GM12878 (cell line): ENCODE data around the gene REV3L. TPM values are rescaled to one million over a fixed set of nuclear protein-coding genes. Genes with fewer than 3 reads are reported as not detected.

Experiments used
- CHD2 ChIP-seq: IDR thresholded peaks from 2 replicates; pipeline ENCODE4 v1.6.1; 2011; ENCODE audit warnings: low read depth, low read length, improper control_type of control experiment, borderline replicate concordance
- EP300 ChIP-seq, 2 experiments: fragments of 150-350 bp in 1 of 2; IDR thresholded peaks; 2 replicates each; pipeline ENCODE4 v1.6.1; 2011 to 2012; ENCODE audit warnings: low read depth in 2 of 2, low read length in 2 of 2, borderline replicate concordance in 1 of 2, improper control_type of control experiment in 1 of 2, inconsistent platforms in 1 of 2; ENCODE audit not compliant: control insufficient read depth in 1 of 2
- HDAC2 ChIP-seq: fragments of 200-600 bp; sonication (generic); IDR thresholded peaks from 2 replicates; pipeline ENCODE4 v1.6.1; 2017
- NFIC ChIP-seq: IDR thresholded peaks from 2 replicates; pipeline ENCODE4 v1.6.1; 2012; ENCODE audit warnings: low read depth, mild to moderate bottlenecking, inconsistent platforms, low read length, moderate library complexity
- SMARCA5 ChIP-seq: fragments of 450-650 bp; IDR thresholded peaks from 2 replicates; pipeline ENCODE4 v1.6.1; 2017; ENCODE audit warnings: mild to moderate bottlenecking
- polyA plus RNA-seq, 11 experiments: library from polyadenylated mRNA; depleted of rRNA in 4 of 11; unstranded in 6 of 11; stranded (reverse) in 5 of 11; fragments of >200 nt; fragmentation: Nextera tagmentation in 4 of 11; fragmentation: Illumina TruSeq in 1 of 11; extraction: Ambion mirVana in 4 of 11; extraction: Trizol in 1 of 11; gene quantifications; 1 replicate in 1 of 11; 2 replicates in 10 of 11; pipeline versions ENCODE4 v1.2.1 to v1.2.3, GENCODE V29; 2011 to 2016; ENCODE audit warnings: inconsistent platforms in 2 of 11, missing spikeins in 2 of 11, low read depth in 1 of 11
- total RNA-seq, 4 experiments: library from RNA; depleted of rRNA in 3 of 4; stranded (reverse); fragments of >200 nt in 3 of 4; fragmentation: Illumina TruSeq in 1 of 4; extraction: Trizol in 1 of 4; gene quantifications; 2 replicates each; pipeline versions ENCODE4 v1.2.1 to v1.2.3, GENCODE V29; 2013 to 2021
- TF ChIP-seq, protein P1 (sequence below): IDR thresholded peaks from 2 replicates; pipeline ENCODE4 v1.6.1; 2011; ENCODE audit warnings: borderline replicate concordance, low read depth, mild to moderate bottlenecking, moderate library complexity, low read length; ENCODE audit not compliant: insufficient read depth, poor library complexity, severe bottlenecking
- TF ChIP-seq, protein P2 (sequence below): fragments of 450-650 bp; IDR thresholded peaks from 2 replicates; pipeline ENCODE4 v1.6.1; 2017; ENCODE audit warnings: mild to moderate bottlenecking, moderate library complexity
- TF ChIP-seq, protein P3 (sequence below): IDR thresholded peaks from 2 replicates; pipeline ENCODE4 v1.6.1; 2012; ENCODE audit warnings: improper control_type of control experiment, low read depth, low read length; ENCODE audit not compliant: insufficient replicate concordance
- TF ChIP-seq, protein P4 (sequence below): IDR thresholded peaks from 2 replicates; pipeline ENCODE4 v1.6.1; 2011; ENCODE audit warnings: borderline replicate concordance, low read depth, mild to moderate bottlenecking, moderate library complexity, mixed read lengths, low read length; ENCODE audit not compliant: insufficient read depth; ENCODE audit errors: extremely low read length

REV3L gene
- total and polyA plus RNA-seq, 10 of the 15 experiments (the other 5 are each of a cell fraction or from before 2014, with no cell fraction given) = 7.6 to 33.6 (median 21.5) TPM

DNA sequence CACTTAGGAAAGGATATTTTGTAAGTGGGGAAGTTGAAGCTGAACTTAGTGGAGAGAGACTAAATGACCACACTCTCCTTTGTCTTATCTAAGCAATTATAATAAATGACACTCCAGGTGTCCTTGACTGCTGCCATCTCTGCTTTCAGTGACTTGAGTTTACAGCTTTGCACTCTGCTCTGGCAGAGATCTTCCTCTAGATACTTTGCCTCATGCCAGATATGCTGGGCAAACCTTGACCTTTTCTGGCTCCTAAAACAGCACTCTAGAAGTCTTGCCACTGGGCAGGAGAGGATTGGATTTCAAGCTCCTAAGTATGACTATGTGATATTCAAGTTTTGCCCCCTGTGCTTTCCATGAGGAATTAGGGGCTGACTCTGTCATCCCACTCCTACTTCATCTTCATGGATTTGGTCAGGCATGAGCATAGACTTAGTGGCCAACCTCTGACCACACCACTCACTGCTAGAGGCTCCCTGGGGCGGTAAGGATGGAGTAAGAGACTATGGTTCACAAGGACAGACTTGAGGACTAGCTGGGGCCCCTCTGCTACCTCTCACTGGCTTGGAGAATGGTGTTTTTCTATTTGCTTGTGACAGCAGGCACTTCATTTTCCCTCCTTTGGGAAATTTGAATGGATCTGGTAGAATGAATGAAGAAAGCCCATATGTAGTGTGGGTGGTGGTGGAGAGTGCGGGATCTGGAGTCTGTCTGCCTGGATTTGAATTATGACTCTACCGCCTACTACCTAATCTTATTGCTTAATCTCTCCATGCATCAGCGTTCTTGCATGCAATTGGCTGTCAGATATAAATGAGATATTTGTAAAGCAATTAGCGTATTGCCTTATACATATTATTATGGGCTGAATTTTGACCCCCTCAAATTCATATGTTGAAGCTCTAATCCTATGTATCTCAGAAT lies 191.4 kb downstream of the REV3L start (continued):
- TF ChIP-seq NFIC (no peak), CHD2 (no peak), EP300 (IDR thresholded peaks at IDR 0.05; ENCODE audit: borderline replicate concordance in 1 of 2, control insufficient read depth in 1 of 2, low read depth in 2 of 2, low read length in 2 of 2) (no peak), SMARCA5 (no peak), HDAC2 (no peak)
- TF ChIP-seq, protein P1, sequence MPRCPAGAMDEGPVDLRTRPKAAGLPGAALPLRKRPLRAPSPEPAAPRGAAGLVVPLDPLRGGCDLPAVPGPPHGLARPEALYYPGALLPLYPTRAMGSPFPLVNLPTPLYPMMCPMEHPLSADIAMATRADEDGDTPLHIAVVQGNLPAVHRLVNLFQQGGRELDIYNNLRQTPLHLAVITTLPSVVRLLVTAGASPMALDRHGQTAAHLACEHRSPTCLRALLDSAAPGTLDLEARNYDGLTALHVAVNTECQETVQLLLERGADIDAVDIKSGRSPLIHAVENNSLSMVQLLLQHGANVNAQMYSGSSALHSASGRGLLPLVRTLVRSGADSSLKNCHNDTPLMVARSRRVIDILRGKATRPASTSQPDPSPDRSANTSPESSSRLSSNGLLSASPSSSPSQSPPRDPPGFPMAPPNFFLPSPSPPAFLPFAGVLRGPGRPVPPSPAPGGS = no peak
- TF ChIP-seq, protein P2, sequence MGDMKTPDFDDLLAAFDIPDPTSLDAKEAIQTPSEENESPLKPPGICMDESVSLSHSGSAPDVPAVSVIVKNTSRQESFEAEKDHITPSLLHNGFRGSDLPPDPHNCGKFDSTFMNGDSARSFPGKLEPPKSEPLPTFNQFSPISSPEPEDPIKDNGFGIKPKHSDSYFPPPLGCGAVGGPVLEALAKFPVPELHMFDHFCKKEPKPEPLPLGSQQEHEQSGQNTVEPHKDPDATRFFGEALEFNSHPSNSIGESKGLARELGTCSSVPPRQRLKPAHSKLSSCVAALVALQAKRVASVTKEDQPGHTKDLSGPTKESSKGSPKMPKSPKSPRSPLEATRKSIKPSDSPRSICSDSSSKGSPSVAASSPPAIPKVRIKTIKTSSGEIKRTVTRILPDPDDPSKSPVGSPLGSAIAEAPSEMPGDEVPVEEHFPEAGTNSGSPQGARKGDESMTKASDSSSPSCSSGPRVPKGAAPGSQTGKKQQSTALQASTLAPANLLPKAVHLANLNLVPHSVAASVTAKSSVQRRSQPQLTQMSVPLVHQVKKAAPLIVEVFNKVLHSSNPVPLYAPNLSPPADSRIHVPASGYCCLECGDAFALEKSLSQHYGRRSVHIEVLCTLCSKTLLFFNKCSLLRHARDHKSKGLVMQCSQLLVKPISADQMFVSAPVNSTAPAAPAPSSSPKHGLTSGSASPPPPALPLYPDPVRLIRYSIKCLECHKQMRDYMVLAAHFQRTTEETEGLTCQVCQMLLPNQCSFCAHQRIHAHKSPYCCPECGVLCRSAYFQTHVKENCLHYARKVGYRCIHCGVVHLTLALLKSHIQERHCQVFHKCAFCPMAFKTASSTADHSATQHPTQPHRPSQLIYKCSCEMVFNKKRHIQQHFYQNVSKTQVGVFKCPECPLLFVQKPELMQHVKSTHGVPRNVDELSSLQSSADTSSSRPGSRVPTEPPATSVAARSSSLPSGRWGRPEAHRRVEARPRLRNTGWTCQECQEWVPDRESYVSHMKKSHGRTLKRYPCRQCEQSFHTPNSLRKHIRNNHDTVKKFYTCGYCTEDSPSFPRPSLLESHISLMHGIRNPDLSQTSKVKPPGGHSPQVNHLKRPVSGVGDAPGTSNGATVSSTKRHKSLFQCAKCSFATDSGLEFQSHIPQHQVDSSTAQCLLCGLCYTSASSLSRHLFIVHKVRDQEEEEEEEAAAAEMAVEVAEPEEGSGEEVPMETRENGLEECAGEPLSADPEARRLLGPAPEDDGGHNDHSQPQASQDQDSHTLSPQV = no peak
- TF ChIP-seq, protein P3, sequence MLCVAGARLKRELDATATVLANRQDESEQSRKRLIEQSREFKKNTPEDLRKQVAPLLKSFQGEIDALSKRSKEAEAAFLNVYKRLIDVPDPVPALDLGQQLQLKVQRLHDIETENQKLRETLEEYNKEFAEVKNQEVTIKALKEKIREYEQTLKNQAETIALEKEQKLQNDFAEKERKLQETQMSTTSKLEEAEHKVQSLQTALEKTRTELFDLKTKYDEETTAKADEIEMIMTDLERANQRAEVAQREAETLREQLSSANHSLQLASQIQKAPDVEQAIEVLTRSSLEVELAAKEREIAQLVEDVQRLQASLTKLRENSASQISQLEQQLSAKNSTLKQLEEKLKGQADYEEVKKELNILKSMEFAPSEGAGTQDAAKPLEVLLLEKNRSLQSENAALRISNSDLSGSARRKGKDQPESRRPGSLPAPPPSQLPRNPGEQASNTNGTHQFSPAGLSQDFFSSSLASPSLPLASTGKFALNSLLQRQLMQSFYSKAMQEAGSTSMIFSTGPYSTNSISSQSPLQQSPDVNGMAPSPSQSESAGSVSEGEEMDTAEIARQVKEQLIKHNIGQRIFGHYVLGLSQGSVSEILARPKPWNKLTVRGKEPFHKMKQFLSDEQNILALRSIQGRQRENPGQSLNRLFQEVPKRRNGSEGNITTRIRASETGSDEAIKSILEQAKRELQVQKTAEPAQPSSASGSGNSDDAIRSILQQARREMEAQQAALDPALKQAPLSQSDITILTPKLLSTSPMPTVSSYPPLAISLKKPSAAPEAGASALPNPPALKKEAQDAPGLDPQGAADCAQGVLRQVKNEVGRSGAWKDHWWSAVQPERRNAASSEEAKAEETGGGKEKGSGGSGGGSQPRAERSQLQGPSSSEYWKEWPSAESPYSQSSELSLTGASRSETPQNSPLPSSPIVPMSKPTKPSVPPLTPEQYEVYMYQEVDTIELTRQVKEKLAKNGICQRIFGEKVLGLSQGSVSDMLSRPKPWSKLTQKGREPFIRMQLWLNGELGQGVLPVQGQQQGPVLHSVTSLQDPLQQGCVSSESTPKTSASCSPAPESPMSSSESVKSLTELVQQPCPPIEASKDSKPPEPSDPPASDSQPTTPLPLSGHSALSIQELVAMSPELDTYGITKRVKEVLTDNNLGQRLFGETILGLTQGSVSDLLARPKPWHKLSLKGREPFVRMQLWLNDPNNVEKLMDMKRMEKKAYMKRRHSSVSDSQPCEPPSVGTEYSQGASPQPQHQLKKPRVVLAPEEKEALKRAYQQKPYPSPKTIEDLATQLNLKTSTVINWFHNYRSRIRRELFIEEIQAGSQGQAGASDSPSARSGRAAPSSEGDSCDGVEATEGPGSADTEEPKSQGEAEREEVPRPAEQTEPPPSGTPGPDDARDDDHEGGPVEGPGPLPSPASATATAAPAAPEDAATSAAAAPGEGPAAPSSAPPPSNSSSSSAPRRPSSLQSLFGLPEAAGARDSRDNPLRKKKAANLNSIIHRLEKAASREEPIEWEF = no peak
- TF ChIP-seq, protein P4, sequence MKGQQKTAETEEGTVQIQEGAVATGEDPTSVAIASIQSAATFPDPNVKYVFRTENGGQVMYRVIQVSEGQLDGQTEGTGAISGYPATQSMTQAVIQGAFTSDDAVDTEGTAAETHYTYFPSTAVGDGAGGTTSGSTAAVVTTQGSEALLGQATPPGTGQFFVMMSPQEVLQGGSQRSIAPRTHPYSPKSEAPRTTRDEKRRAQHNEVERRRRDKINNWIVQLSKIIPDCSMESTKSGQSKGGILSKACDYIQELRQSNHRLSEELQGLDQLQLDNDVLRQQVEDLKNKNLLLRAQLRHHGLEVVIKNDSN = no peak
- TF ChIP-seq, all 136 proteins: peak for 0
